Neutrophil (primary cell): ENCODE data around the gene ZBED4.
A peak's percentile ranks its signal among the peaks of the same experiment; 100 is the strongest.

ENCODE experiments used
- H3K27ac ChIP-seq: fragments of 200-600 bp; sonication (generic); 2 replicates; pipeline ENCODE4 v1.5.1; 2016; ENCODE audit warnings: mild to moderate bottlenecking, moderate library complexity
- H3K27me3 ChIP-seq: fragments of 200-600 bp; sonication (generic); 2 replicates; pipeline ENCODE4 v1.6.0; 2016; ENCODE audit warnings: mild to moderate bottlenecking
- H3K36me3 ChIP-seq: fragments of 200-600 bp; sonication (generic); 2 replicates; pipeline ENCODE4 v1.5.1; 2017
- H3K4me1 ChIP-seq, 2 experiments: fragments of 200-600 bp in 1 of 2; sonication (generic) in 1 of 2; 1 replicate in 1 of 2; 2 replicates in 1 of 2; pipeline versions ENCODE4 v1.5.1 to v1.6.1; 2013 to 2016; ENCODE audit warnings: low read depth in 1 of 2, low read length in 1 of 2, mild to moderate bottlenecking in 1 of 2, moderate library complexity in 1 of 2; ENCODE audit not compliant: control insufficient read depth in 1 of 2, insufficient read depth in 1 of 2
- H3K4me3 ChIP-seq, 2 experiments: fragments of 200-600 bp in 1 of 2; sonication (generic) in 1 of 2; 1 replicate in 1 of 2; 2 replicates in 1 of 2; pipeline ENCODE4 v1.5.1; 2013 to 2016; ENCODE audit warnings: low read depth in 1 of 2, low read length in 1 of 2, mild to moderate bottlenecking in 1 of 2, moderate library complexity in 1 of 2
- H3K9me3 ChIP-seq: fragments of 200-600 bp; sonication (generic); 2 replicates; pipeline ENCODE4 v1.5.1; 2016
- TF ChIP-seq, protein P1 (sequence below): fragments of 200-600 bp; sonication (generic); IDR thresholded peaks from 2 replicates; pipeline ENCODE4 v1.5.1; 2016; ENCODE audit warnings: antibody characterized with exemption

ZBED4 gene

DNA sequence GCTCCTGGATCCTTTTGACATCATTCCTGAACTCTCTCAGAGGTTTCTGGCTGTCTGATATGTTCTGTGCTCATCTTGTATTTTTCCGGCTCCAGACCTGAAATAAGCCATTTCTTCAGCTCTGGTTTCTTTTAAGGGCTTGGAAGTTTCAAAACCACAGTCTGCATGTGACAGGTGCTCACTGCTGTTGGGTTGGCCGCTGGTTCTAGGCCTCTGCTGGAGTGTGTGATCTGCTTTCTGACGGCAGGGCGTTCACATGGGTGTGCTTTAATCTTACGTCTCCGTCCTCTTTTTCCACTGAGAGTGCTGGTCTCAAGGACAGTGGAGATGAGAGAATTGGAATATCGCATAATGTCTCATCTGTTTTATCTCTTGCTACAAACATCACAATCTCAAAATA lies 10.3 kb downstream of the ZBED4 start:
- Histone ChIP-seq H3K4me3 (no peak overlapping the region), H3K36me3 (no peaks in the 10 kb centered on the region), H3K27ac (peak overlapping the region; percentile 16), H3K4me1 (peaks cover 9 to 14% of the 10 kb centered on the region in 2 experiments), H3K9me3 (no peaks in the 10 kb centered on the region), H3K27me3 (no peaks in the 10 kb centered on the region)
- TF ChIP-seq, protein P1, sequence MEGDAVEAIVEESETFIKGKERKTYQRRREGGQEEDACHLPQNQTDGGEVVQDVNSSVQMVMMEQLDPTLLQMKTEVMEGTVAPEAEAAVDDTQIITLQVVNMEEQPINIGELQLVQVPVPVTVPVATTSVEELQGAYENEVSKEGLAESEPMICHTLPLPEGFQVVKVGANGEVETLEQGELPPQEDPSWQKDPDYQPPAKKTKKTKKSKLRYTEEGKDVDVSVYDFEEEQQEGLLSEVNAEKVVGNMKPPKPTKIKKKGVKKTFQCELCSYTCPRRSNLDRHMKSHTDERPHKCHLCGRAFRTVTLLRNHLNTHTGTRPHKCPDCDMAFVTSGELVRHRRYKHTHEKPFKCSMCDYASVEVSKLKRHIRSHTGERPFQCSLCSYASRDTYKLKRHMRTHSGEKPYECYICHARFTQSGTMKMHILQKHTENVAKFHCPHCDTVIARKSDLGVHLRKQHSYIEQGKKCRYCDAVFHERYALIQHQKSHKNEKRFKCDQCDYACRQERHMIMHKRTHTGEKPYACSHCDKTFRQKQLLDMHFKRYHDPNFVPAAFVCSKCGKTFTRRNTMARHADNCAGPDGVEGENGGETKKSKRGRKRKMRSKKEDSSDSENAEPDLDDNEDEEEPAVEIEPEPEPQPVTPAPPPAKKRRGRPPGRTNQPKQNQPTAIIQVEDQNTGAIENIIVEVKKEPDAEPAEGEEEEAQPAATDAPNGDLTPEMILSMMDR: no peak

DNA sequence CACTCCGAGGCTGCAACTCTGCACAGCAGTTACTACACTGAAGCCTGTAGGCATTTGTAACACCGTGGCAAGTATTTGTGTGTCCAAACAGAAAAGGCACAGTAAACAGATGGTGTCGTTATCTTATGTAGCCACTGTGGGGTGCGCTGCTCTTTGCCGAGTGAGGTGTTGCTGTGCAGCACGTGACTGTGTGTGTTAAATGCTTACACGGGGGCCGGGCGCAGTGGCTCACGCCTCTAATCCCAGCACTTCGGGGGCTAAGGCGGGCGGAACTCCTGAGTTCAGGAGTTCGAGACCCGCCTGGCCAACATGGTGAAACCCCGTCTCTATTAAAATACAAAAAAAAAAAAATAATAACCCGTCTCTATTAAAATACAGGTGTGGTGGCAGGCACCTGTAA lies 11.5 kb downstream of the ZBED4 start:
- H3K9me3 ChIP-seq: no peaks in the 10 kb centered on the region
- peaks cover 9 to 14% of the 10 kb centered on the region in 2 experiments for H3K4me1 ChIP-seq
- no peak overlapping the region for H3K27ac ChIP-seq
- no peaks in the 10 kb centered on the region for H3K36me3 ChIP-seq
- H3K4me3 ChIP-seq: no peak overlapping the region
- TF ChIP-seq, protein P1: no peak
- no peaks in the 10 kb centered on the region for H3K27me3 ChIP-seq

DNA sequence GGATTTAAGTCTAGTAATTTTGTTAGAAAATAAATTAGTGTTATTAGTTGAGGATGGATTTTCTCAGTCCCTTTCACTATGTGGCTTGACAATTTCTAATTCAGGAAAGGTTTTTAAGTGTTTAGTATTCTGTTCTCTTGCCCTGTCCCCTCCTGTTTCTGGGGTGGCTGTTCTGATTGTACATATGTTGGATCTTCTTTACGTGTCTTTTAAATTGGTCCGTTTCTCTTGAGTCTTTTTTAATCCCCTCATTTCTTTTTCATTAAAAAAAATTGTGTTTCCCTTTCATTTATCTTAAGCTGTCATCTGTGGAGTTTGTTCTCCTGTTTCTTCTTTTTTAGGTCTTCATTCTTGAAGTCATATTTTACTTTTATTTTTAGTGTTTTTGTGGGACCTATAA lies 12.5 kb downstream of the ZBED4 start:
- H3K4me3 ChIP-seq: no peak overlapping the region
- TF ChIP-seq, protein P1: no peak
- H3K36me3 ChIP-seq: no peaks in the 10 kb centered on the region
- no peak overlapping the region for H3K27ac ChIP-seq
- H3K9me3 ChIP-seq: no peaks in the 10 kb centered on the region
- H3K27me3 ChIP-seq: no peaks in the 10 kb centered on the region
- H3K4me1 ChIP-seq: peaks cover 9 to 14% of the 10 kb centered on the region in 2 experiments

DNA sequence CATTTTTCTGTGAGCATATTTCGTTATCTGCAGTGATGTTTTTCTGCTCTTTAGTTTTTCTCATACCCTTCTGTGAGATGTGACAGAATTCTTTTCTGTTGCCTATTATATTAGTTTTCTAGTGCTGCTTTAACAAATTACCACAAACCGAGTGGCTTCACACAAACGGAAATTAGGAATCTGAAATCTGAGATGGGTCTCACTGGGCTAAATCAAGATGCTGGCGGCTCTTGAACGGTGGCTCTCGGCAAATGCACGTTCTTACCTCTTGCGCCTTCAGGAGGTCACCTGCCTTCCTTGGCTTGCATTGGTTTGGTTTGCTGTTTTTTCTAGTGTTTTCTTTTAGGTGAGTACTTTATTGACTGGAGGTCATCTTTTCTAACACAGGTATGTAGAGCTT lies 13.0 kb downstream of the ZBED4 start:
- Histone ChIP-seq H3K4me1 (peaks cover 9 to 13% of the 10 kb centered on the region in 2 experiments), H3K4me3 (no peak overlapping the region), H3K36me3 (no peaks in the 10 kb centered on the region), H3K27ac (no peak overlapping the region), H3K9me3 (no peaks in the 10 kb centered on the region), H3K27me3 (no peaks in the 10 kb centered on the region)
- TF ChIP-seq, protein P1: no peak

DNA sequence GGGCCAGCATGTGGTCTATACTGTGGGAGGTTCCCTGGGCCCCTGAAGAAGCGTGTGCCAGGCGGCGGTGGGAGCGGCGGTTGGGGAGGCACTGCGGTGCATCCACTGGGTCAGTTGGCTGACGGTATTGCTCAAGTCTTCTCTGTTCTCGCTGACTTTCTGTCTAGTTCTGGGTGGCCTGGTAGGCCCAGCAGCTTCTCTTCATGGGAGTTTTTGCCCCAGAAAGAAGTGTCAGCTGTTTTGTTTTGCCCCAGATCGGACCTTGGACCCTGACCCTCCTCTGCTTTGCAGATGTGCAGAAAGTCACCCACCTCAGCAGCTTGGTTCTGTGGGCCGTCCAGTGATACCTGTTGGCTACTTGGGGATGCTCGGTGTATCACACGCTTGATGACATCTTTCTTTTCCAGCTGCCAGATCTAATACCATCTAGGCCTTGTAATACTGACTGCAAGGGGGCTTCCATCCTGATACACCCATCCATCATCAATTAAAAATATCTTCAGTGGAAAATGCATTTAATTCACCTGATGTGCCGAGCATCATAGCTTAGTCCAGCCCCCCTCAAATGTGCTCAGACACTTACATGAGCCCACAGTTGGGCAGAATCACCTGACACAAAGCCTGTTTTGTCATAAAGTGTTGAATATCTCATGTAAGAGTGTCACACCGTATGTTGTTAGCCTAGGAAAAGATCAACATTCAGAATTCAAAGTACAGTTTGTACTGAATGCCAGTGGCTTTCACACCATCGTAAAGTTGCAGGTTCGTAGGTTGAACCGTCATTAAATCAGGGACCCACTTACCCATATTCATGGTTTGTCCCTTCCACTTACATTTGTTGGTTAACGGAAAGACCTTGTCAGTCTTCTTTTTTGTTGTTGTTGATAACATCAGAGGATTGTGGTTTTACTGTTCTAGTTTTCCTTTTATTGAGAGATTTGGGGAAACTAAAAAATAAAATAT lies 13.9 kb downstream of the ZBED4 start:
- H3K27me3 ChIP-seq: no peaks in the 10 kb centered on the region
- no peaks in the 10 kb centered on the region for H3K36me3 ChIP-seq
- H3K4me1 ChIP-seq: peaks cover 4 to 5% of the 10 kb centered on the region in 2 experiments
- no peak overlapping the region for H3K27ac ChIP-seq
- TF ChIP-seq, protein P1: no peak
- H3K9me3 ChIP-seq: no peaks in the 10 kb centered on the region
- no peak overlapping the region for H3K4me3 ChIP-seq
